PFSK-1 (cell line): ENCODE results near the gene KCNK3.

ENCODE experiments used
- FOXP2 ChIP-seq: optimal IDR thresholded peaks from 2 replicates; pipeline ENCODE3; 2011; ENCODE audit warnings: borderline replicate concordance, control low read depth, inconsistent platforms; ENCODE audit not compliant: insufficient read depth; ENCODE audit errors: extremely low read length, extremely low read depth
- POLR2AphosphoS5 ChIP-seq: IDR thresholded peaks from 2 replicates; pipeline ENCODE4 v1.6.1; 2012; ENCODE audit warnings: low read depth, mild to moderate bottlenecking, control low read depth, low read length, moderate library complexity
- REST ChIP-seq, 2 experiments: IDR thresholded peaks; 2 replicates each; pipeline versions ENCODE4 v1.6.1 to v1.8.0; 2011 to 2012; ENCODE audit warnings: low read depth in 2 of 2, low read length in 2 of 2, control low read depth in 1 of 2, inconsistent platforms in 1 of 2, mild to moderate bottlenecking in 1 of 2, moderate library complexity in 1 of 2; ENCODE audit not compliant: insufficient read depth in 1 of 2
- SIN3A ChIP-seq: IDR thresholded peaks from 2 replicates; pipeline ENCODE4 v1.6.1; 2012; ENCODE audit warnings: mild to moderate bottlenecking, low read length, moderate library complexity, borderline replicate concordance; ENCODE audit not compliant: insufficient read depth
- TAF1 ChIP-seq: IDR thresholded peaks from 2 replicates; pipeline ENCODE4 v1.6.1; 2012; ENCODE audit warnings: low read length, control low read depth, borderline replicate concordance; ENCODE audit not compliant: insufficient read depth

KCNK3 gene

GRCh38 chr2:26668856-26669750 lies 23.4 kb upstream of the KCNK3 start:
- TF ChIP-seq TAF1: no peak
- no peak for TF ChIP-seq REST (IDR thresholded peaks at IDR 0.05; ENCODE audit: insufficient read depth in 1 of 2, low read depth in 2 of 2, low read length in 2 of 2)
- no peak for TF ChIP-seq POLR2AphosphoS5
- TF ChIP-seq FOXP2: no peak

- no peak for TF ChIP-seq REST (IDR thresholded peaks at IDR 0.05; ENCODE audit: insufficient read depth in 1 of 2, low read depth in 2 of 2, low read length in 2 of 2)
- TF ChIP-seq TAF1: no peak
- TF ChIP-seq POLR2AphosphoS5: no peak
Measured at GRCh38 chr2:26670171-26670570, 22.4 kb upstream of the KCNK3 start.

- no peak for TF ChIP-seq TAF1
- TF ChIP-seq SIN3A: no peak
- TF ChIP-seq REST (IDR thresholded peaks at IDR 0.05; ENCODE audit: insufficient read depth in 1 of 2, low read depth in 2 of 2, low read length in 2 of 2): no peak
- no peak for TF ChIP-seq POLR2AphosphoS5
- no peak for TF ChIP-seq FOXP2
Measured at GRCh38 chr2:26670931-26671460, 21.5 kb upstream of the KCNK3 start.

- TF ChIP-seq TAF1 (no peak), FOXP2 (no peak), REST (IDR thresholded peaks at IDR 0.05; ENCODE audit: insufficient read depth in 1 of 2, low read depth in 2 of 2, low read length in 2 of 2) (no peak), SIN3A (no peak), POLR2AphosphoS5 (no peak)
Measured at GRCh38 chr2:26671691-26672090, 20.8 kb upstream of the KCNK3 start.
